GM12878 (cell line): Measurements from ENCODE around the gene THRA. TPM values are rescaled to one million over a fixed set of nuclear protein-coding genes. Genes with fewer than 3 reads are reported as not detected.

Experiments
- BACH1 ChIP-seq: fragments of 450-650 bp; IDR thresholded peaks from 2 replicates; pipeline ENCODE4 v1.6.1; 2017; ENCODE audit warnings: mild to moderate bottlenecking, borderline replicate concordance
- BRCA1 ChIP-seq: IDR thresholded peaks from 2 replicates; pipeline ENCODE4 v1.6.1; 2011; ENCODE audit warnings: low read depth, low read length, improper control_type of control experiment
- MAX ChIP-seq: IDR thresholded peaks from 2 replicates; pipeline ENCODE4 v1.6.1; 2012; ENCODE audit warnings: low read depth, low read length, improper control_type of control experiment
- SMAD5 ChIP-seq: IDR thresholded peaks from 2 replicates; pipeline ENCODE4 v1.6.1; 2016; ENCODE audit warnings: antibody characterized with exemption, low read depth
- SUZ12 ChIP-seq: fragments of 200-600 bp; sonication (generic); IDR thresholded peaks from one replicate; pipeline ENCODE4 v1.6.1; 2018; ENCODE audit warnings: antibody characterized with exemption, mild to moderate bottlenecking; ENCODE audit not compliant: unreplicated experiment
- TAF1 ChIP-seq: IDR thresholded peaks from 2 replicates; pipeline ENCODE4 v1.6.1; 2011; ENCODE audit warnings: mild to moderate bottlenecking, low read depth, low read length, borderline replicate concordance
- ZBTB4 ChIP-seq: fragments of 450-650 bp; formaldehyde crosslinking; IDR thresholded peaks from 2 replicates; pipeline ENCODE4 v1.4.0; 2022; ENCODE audit warnings: mild to moderate bottlenecking, moderate library complexity
- polyA plus RNA-seq, 11 experiments: library from polyadenylated mRNA; depleted of rRNA in 4 of 11; unstranded in 6 of 11; stranded (reverse) in 5 of 11; fragments of >200 nt; fragmentation: Nextera tagmentation in 4 of 11; fragmentation: Illumina TruSeq in 1 of 11; extraction: Ambion mirVana in 4 of 11; extraction: Trizol in 1 of 11; gene quantifications; 1 replicate in 1 of 11; 2 replicates in 10 of 11; pipeline versions ENCODE4 v1.2.1 to v1.2.3, GENCODE V29; 2011 to 2016; ENCODE audit warnings: inconsistent platforms in 2 of 11, missing spikeins in 2 of 11, low read depth in 1 of 11
- total RNA-seq, 4 experiments: library from RNA; depleted of rRNA in 3 of 4; stranded (reverse); fragments of >200 nt in 3 of 4; fragmentation: Illumina TruSeq in 1 of 4; extraction: Trizol in 1 of 4; gene quantifications; 2 replicates each; pipeline versions ENCODE4 v1.2.1 to v1.2.3, GENCODE V29; 2013 to 2021
- TF ChIP-seq, protein P1 (sequence below): fragments of 450-650 bp; IDR thresholded peaks from 2 replicates; pipeline ENCODE4 v1.6.1; 2017; ENCODE audit warnings: mild to moderate bottlenecking, low read depth, inconsistent platforms; ENCODE audit not compliant: poor library complexity, severe bottlenecking

The THRA gene
- total and polyA plus RNA-seq, 10 of the 15 experiments (the other 5 are each of a cell fraction or from before 2014, with no cell fraction given), result 0.03 to 2.0 (median 0.64) TPM

DNA sequence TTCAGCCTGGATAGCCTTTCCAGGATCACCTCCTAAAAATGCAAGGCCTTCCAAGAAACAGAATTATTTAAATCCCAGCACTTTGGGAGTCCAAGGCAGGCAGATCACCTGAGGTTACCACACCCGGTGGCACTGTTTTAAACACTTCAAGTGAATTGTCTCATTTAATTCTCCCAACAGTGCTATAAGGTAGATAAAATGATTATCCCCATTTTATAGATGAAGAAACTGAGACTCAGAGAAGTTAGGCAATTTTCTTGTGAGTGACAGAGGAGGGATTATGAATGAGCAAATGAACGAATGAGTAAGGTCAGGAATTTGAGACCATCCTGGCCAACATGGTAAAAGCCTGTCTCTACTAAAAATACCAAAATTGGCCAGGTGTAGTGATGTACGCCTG lies 16.8 kb downstream of the THRA start (continued):
- TF ChIP-seq ZBTB4 (CRISPR knock-in tag) (no peak), BRCA1 (no peak), BACH1 (no peak), MAX (no peak), TAF1 (no peak), SMAD5 (no peak), SUZ12 (no peak)
- TF ChIP-seq, protein P1, sequence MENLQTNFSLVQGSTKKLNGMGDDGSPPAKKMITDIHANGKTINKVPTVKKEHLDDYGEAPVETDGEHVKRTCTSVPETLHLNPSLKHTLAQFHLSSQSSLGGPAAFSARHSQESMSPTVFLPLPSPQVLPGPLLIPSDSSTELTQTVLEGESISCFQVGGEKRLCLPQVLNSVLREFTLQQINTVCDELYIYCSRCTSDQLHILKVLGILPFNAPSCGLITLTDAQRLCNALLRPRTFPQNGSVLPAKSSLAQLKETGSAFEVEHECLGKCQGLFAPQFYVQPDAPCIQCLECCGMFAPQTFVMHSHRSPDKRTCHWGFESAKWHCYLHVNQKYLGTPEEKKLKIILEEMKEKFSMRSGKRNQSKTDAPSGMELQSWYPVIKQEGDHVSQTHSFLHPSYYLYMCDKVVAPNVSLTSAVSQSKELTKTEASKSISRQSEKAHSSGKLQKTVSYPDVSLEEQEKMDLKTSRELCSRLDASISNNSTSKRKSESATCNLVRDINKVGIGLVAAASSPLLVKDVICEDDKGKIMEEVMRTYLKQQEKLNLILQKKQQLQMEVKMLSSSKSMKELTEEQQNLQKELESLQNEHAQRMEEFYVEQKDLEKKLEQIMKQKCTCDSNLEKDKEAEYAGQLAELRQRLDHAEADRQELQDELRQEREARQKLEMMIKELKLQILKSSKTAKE, result no peak
